Measurements from ENCODE around the gene LELP1.

- no peak for TF ChIP-seq RAD21 (IDR thresholded peaks at IDR 0.05; ENCODE audit: low read depth)
- TF ChIP-seq TAF1 (IDR thresholded peaks at IDR 0.05; ENCODE audit: low read depth) = no peak
- no peak for TF ChIP-seq YY1 (IDR thresholded peaks at IDR 0.05; ENCODE audit: low read depth)
- TF ChIP-seq EGR1 (IDR thresholded peaks at IDR 0.05) = no peak
- no peak for TF ChIP-seq CEBPB (IDR thresholded peaks at IDR 0.05)
These were observed 14.0 kb downstream of the LELP1 start, which contains the start of gene PRR9 for GRCh38 chr1:153217212-153217611.
